ENCODE data around the gene BRSK1.

BRSK1 gene

DNA sequence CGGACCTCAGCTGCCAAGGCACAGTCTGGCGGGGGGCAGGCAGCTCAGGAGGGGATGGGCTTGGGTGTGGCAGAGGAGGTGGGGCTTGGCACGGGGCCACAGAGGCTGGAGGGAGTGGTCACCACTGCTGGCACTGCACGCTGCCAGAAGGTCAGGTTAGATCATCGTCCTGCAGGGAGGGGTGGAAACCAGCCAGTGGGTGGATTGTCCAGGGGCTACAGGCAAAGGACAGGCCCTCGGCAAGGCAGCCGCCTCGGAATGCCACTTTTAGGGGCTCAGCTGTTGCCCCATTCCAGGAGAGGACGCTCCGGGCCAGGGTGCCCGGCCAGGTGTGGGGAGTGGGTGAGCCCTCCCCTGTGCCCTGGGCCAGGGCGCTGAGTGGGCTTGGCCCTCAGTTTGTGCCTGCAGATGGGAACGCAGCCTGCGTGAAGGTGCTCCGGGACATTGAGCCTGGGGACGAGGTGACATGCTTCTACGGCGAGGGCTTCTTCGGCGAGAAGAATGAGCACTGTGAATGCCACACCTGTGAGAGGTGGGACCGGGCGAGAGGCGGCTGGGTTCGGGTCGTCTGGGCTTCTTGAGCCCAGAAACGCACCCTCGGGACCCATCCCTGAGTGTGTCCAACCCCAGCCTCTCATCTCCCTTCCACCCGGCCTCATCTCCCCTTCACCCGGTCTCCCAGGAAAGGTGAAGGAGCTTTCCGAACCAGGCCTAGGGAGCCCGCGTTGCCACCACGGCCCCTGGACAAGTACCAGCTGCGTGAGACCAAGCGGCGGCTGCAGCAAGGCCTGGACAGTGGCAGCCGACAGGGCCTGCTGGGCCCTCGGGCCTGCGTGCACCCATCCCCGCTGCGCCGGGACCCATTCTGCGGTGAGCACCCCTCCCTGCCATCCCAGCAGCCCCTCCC lies 62.3 kb downstream of the BRSK1 start:
- H3K27ac ChIP-seq, result no peak overlapping the region
- H3K4me3 ChIP-seq, result no peak overlapping the region

DNA sequence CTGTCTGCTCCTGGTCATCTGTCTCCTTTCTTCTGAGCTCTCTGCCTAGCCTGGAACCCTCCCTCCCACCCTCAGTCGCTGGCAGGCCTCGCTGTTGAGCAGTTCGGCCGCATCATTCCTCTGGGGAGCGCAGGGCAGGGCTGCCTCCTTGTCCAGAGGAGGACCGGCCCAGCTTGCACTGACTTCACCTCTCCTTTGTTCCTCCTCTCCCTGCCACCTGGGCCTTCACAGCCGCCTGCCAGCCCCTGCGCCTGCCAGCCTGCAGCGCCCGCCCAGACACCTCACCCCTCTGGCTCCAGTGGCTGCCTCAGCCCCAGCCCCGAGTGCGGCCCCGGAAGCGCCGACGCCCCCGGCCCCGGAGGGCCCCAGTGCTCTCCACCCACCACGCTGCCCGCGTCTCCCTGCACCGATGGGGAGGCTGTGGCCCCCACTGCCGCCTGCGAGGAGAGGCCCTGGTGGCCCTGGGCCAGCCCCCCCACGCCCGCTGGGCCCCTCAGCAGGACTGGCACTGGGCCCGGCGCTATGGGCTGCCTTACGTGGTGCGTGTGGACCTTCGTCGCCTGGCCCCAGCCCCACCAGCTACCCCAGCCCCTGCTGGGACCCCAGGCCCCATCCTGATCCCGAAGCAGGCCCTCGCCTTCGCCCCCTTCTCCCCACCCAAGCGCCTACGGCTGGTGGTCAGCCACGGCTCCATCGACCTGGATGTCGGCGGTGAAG lies 63.1 kb downstream of the BRSK1 start:
- Histone ChIP-seq H3K27ac (no peak overlapping the region), H3K4me3 (no peak overlapping the region)

DNA sequence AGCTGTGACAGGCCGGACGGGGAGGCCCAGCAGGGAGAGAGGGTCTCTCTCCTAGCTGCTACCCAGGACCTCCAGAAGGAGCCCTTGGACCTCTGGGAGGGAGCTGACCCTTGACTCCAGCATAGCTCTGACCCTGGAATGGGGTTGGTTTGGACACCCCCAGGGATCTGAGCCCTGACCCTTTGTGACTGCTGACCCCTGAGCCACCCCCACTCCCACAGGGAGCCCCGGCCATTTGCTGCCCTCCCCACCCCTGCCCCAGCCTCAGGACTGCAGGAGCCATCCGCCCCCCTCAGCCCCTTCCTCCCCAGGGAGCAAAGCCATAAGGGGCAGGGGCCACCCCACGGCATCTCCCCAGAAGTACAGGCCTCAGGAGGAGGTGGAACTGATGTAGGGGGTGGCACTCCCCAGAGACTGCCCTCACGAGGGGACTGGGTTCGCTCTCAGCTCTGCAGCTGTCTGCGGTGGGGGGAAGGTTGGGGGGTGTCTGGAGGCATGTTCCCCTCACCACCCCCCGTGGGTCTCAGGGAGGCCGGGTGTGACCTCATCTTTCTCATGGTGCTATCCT lies 63.7 kb downstream of the BRSK1 start:
- no peak overlapping the region for H3K4me3 ChIP-seq

DNA sequence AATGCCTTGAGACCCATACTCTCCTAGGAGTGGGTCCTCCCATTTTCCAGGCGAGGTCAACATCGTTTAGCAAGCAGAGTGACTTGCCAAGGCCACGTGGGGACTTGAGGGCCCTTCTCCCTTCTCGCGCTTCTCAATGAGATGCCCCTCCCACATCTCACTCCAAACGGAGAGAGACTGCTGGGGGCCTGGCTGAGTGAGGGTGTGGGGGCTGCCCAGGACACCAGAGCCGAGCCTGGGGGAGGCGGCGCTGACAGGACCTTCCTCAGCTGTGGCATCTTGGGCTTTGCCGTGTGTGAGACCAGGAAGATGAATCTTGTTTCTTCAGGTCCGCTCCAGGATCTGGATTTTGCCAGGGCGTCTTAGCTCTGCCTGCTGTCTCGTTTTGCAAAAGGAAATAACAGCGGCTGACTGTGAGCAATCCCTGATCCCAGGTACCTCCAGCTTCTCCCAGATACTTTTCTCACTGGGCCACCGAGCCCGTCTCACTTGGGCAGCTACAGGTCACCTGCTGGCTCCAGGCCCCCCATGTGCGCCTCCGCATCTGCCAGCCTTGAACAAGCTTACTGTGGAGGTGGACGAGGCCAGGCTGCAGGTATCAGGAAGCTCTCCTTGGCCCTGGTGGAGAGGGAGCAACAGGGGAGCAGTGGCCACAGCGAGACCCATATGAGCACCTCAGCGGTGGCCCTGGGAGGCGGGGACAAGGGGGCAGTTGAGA lies 64.7 kb downstream of the BRSK1 start:
- no peak overlapping the region for H3K4me3 ChIP-seq
- no peak overlapping the region for H3K27ac ChIP-seq

More for the DNA sequence above, 63.7 kb downstream of the BRSK1 start:
- no peak overlapping the region for H3K27ac ChIP-seq

DNA sequence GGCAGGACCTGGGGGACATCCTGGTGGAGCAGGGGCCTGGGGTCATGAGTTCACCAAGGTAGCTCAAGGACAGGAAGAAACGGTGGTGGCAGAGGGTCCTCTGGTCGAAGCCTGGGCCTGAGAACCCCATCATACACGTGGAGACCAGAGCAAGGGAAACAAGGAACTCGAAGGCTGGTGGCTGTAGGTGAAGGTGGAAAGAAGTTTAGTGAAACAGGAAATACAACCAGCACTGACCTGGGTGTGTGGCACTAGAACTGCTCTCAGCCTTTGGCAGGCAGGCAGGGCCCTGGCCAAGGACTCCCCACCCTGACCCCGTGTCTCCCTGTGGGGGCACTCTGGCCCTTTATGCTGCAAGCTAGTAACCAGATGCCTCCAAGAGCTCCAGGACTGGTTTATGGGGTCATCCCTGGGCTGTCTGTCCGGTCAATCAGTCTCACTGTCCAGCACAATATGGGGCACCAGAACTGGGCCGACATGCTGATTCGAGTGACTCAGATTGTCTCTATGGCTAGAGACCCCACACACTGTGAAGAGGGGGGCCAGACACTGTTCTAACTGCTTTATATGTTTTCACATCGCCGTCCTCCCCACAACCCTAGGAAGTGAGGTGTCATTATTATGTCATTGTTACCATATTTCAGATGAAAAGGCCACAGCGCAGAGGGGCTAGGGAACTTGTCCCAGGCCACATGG lies 67.0 kb downstream of the BRSK1 start:
- no peak overlapping the region for H3K27ac ChIP-seq
- H3K4me3 ChIP-seq, result no peak overlapping the region

DNA sequence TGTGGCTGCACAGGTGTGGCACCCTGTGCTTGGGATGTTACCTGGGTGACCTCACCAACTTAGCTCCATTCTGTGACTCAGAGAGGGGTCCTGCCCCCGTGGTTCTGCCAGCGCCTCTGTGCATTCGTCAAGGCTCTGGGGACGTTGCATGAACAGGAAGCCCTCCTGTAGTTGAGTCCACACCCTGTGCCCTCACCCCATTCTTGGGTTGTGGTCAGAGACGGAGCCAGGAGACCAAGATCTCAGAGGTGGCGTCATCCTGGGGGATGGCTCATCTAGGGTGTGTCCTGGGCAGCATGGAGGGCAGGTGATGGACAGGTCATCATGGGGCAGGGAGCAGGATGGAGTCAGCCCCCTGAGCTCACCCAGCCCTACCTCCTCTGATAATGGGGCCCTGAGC lies 68.2 kb downstream of the BRSK1 start:
- no peak overlapping the region for H3K27ac ChIP-seq
- no peak overlapping the region for H3K4me3 ChIP-seq

DNA sequence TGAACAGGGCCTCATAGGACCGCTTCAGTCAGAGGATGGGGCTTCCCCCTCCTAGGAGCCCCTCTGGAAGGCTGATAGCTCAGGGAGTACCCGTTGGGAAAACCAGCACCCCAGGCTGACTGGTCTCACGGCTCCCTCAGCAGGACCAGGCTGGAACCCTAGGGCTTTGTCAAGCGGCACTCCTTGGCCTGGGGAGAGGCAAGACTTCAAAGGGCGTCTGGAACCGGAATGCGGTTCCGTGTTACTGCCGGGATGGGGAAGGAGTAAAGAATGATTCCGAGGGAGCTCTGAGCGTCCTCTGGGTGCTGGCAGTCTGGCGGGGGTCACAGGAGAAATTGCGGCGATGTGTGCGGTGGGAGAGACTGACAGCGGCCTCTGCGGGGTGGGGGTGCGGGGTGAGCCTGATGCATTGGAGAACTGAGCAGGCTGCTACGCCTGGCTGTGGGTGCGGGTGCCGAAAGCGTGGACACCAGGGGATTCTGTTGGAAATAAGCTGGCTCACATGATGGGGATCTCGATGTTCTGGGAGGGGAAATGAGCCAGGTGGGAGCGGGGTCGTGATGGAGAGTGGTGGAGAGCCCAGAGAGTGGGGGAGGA lies 68.8 kb downstream of the BRSK1 start:
- H3K27ac ChIP-seq, result no peak overlapping the region

DNA sequence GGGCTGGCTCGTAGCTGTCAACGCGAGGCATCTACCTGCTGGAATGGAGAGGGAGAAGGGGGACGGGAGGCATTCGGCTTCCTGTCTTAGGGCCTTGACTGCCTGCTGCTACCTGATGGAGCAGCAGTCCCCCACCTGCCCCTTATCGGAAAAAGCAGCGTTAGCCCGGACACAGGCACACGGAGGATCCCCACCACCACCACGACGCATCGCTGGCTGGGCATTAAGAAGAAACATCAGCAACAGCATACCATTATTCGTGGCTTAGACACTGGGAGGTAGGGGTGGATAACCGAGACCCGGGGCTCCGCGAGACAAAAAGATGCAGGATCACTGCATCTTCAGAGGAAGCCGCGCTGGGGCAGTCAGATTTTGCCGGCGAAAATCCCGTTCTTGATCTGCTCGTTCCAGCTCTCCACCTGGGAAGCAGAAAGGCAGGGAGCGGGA lies 69.6 kb downstream of the BRSK1 start:
- peak overlapping the region in 6 of 7 experiments; percentile 17 to 41 (median 30) for H3K4me3 ChIP-seq
- H3K27ac ChIP-seq, result peak overlapping the region in 1 of 21 experiments; percentile 16

More for the DNA sequence above, 68.8 kb downstream of the BRSK1 start:
- no peak overlapping the region for H3K4me3 ChIP-seq

DNA sequence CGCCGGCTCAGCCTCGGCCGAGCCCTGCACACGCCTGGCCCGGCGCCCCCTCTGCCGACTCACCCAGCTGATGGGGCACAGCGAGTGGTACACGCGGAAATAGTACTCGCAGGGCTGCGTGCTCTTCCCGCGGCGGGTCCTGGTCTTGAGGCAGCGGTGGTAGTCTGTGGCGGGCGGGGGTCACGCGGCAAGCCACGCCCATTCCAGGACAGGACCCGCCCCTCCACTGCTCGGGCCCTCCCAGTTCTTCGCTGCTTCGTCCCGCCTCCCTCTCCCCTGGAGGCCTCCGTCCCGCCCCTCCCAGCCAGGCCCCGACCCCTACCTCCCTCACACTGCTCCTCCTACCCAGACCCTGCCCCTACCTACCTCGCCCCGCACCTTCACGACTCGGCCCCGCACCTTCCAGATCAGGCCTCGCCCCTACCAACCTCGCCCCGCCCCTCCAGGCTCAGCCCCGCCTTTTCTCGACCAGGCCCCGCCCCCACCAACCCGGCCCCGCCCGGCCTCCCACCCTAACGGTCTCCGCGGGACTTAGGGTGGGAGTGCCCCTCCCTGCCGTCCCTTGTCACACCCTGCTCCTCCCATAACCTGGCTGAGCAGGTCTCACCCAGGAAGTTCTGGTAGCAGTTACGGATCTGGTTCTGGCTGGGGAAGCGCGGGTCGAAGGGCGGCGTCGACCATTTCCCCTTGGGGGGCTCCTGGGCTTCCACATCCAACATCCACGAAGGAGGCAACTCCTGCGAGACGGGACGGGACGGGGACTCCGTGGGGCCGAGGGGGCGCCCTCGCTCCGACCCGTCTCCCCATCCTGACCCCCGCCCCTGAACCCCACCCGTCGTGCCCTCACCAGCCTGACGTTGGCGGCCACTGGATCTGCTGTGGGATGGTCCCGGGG lies 70.3 kb downstream of the BRSK1 start:
- peak overlapping the region in 6 of 7 experiments; percentile 17 to 41 (median 30) for H3K4me3 ChIP-seq
- H3K27ac ChIP-seq, result peak overlapping the region in 2 of 21 experiments; percentile 9 to 16

DNA sequence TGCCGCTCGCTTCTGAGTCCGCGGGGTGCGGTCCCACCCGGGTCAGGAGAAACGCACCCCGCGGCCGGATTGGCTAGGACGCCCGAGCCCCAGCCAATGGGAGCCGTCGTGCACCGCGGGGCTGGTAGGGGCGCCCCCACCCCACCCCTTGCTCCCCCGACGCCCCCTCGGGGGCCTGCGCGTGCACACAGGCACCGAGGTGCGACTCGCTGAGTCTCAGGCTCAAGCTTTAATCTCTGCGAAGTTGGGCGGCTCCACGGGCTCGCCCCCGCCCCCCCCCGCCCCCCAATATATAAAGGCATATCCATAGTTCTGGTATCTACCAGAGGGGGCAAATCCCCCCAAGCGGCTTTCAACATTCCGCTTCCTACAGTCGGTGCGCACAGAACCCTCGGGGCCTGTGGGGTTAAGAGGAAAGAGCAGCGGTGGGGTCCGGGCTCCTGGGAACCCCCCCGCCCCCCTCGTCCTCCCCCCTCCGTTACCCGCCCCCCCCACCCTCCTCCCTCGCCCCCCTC lies 71.0 kb downstream of the BRSK1 start, which contains the start of gene COX6B2:
Gene COX6B2, minus strand, starts transcription at position 22 of the 515 bp plus-strand sequence. CDS start 198 bp downstream, outside the sequence.
- Histone ChIP-seq H3K4me3 (peak within 1 kb of the TSS in 6 of 7 experiments; percentile 17 to 41 (median 30)), H3K27ac (peak within 1 kb of the TSS in 2 of 21 experiments; percentile 9 to 16)

DNA sequence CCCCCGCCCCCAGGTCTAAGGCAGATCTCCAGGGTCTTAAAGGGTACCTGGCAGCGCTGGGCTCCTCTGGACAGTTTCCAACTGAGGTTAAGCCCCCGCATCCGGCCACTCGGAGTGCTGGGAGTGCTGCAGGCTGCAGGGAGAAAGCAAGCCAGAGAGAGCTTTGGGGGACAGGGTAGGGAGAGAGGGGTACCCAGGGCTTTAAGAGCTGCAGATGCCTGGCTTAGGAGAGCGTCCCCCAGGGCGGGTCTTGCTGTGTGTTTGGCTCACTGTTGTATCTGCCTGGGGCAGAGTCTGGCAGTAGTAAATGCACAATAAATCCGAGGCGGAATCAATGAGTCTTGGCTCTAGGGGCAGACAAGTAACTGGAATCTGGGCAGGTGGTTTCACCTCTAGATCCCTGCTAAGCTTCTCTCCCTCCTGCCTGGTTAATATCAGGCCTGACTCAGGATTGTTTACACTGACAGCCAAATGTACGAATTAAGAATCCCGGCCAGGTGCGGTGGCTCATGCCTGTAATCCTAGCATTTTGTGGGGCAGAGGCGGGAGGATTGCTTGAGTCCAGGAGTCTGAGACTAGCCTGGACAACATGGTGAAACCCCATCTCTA lies 71.5 kb downstream of the BRSK1 start:
- no peak overlapping the region for H3K27ac ChIP-seq
- H3K4me3 ChIP-seq, result no peak overlapping the region

DNA sequence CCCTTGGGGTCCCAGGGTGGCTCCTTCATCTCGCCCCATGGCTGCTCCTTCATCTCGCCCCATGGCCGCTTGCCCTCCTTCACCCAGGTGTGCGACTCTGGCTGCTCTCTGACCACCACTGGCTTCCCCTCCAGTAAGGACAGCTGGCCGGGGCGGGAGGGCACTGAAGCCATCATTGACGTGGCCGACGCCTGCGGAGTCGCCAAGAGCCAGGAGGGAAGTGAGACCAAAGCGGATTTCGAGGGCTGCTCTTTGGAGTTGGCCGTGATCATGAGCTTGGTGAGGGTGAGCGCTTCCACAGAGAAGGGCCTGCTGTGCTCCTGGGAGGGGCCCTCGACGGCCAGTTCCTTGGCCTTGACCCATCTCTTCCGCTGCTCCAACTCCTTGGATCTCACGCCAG lies 74.7 kb downstream of the BRSK1 start:
- H3K4me3 ChIP-seq, result no peak overlapping the region
- H3K27ac ChIP-seq, result no peak overlapping the region

DNA sequence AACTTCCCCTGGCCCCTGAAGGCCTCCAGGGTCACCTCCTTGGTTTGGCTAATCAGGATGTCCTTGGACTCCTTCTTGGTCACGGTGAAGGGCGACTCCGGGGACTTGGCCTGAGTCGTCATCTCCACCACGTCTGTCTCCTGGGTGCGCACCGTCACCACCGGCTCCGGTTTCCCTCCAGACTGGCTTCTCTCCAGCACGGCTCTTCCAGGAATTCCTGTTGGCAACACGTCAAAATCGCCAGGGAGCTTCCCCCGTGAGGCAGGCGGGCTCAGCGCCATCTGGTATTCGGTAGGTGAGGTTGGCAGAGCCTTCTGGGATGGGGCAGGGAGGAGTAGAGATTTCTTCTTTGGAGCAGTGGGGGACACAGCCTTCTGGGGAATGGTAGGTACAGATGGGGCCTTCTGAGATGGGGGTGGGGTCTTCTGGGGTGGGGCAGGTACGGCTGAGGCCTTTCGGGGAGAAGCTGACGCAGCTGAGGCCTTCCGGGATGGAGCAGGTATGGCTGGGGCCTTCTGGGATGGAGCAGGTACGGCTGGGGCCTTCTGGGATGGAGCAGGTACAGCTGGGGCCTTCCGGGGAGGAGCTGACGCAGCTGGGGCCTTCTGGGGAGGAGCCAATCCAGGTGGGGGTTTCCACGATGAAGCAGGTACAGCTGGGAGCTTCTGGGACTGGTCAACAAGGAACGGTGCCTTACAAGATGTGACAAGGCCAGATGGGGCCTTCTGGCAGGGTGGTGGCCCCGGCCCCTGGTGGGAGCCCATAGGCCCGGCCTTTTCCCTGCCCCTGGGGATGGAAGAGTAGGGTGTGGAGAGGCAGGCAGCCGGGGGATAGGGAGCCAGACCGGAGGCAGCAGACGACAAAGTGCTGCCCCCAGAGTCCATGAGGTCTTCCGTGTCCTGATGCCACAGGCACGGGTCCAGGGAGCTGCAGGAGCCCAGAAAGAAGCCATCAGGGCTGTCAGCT lies 75.4 kb downstream of the BRSK1 start:
- Histone ChIP-seq H3K4me3 (no peak overlapping the region), H3K27ac (no peak overlapping the region)

DNA sequence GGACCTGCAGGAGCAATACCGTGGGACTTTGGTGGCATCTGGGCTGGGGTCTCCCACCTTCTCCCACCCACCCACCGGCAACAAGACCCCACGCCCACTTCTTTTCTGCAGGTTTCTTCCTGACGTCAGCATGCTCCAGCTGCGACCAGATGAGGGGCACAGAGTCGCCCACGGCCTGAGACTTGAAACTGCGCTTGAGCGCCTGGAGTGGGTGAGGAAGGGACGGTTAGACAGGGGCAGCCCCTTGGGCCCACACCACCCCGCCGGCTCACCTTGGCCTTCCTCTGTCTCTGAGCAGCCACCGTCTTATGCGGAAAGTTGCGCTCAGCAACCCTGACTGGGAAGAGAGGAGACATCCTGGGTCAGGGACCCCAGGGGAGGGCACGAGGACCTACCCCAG lies 77.1 kb downstream of the BRSK1 start:
- Histone ChIP-seq H3K27ac (no peak overlapping the region), H3K4me3 (no peak overlapping the region)
